NCI-H2171 treated with DMSO at 0.1 percent for 48 hours (cell line): ENCODE results near the gene PTRHD1.
A peak's percentile ranks its signal among the peaks of the same experiment; 100 is the strongest.
"Not testable (repeated sequence)": the region's sequence is repeated elsewhere in the genome, so short reads cannot be mapped to it uniquely, and the experiment has no call there.

Source experiments
- DNase-seq: peaks from one replicate; lab custom pipeline; 2025; lab: John Stamatoyannopoulos, UW

The PTRHD1 gene

GRCh38 chr2:24809316-24810007 lies 16.3 kb upstream of the PTRHD1 start:
- DNase-seq: no peak

GRCh38 chr2:24806661-24807036 lies 13.5 kb upstream of the PTRHD1 start:
- DNase-seq: no peak

- DNase-seq: not testable (repeated sequence)
Measured at GRCh38 chr2:24805811-24806660, 12.8 kb upstream of the PTRHD1 start.

DNA sequence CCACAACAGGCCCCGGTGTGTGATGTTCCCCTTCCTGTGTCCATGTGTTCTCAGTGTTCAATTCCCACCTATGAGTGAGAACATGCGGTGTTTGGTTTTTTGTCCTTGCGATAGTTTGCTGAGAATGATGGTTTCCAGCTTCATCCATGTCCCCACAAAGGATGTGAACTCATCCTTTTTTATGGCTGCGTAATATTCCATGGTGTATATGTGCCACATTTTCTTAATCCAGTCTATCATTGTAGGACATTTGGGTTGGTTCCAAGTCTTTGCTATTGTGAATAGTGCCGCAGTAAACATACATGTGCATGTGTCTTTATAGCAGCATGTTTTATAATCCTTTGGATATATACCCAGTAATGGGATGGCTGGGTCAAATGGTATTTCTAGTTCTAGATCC lies 7.3 kb upstream of the PTRHD1 start:
- not testable (repeated sequence) for DNase-seq

- DNase-seq: no peak
Measured at GRCh38 chr2:24797644-24798043, 4.5 kb upstream of the PTRHD1 start.

GRCh38 chr2:24793761-24794435 lies 707 bp upstream of the PTRHD1 start:
- peak; percentile 72 for DNase-seq

GRCh38 chr2:24792542-24792873 lies 683 bp downstream of the PTRHD1 start:
- no peak for DNase-seq

GRCh38 chr2:24791452-24791851 lies 1.7 kb downstream of the PTRHD1 start:
- no peak for DNase-seq

DNA sequence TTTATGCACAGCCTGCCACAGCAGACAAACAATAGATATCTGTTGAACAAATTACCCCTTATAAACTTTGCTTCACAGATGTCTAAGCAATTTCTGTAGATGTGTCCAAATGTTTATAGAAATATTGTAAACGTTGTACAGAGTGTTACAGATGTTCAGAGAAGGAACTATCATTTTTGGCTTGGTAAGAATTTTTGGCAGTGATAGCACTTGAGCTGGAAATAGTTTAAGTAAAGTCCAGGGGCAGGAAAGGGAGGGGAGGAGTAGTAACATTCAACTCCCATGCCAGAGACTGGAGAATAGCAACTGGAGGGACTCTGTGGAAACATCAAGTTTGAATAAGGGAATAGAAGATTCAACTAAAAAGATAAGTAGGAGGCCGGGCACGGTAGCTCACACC lies 4.4 kb downstream of the PTRHD1 start:
- DNase-seq: no peak

DNA sequence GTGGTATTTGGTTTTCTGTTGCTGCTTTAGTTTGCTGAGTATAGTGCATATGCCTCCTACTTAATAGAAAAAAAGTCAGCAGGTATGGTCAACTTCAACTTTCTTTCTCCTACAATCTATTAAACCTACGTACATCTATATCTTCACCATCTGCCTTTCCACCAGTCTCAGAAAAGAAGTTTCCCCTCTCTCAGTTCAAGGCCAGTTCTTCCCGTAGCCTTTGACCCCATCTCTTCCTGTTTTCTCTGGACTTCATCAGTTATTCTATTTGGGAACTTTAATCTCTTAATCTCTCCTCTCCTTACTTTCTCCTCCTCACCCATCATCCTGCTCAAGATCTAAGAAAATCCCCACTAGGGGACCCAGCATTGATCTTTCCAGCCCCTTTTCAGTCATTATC lies 5.7 kb downstream of the PTRHD1 start:
- no peak for DNase-seq

DNA sequence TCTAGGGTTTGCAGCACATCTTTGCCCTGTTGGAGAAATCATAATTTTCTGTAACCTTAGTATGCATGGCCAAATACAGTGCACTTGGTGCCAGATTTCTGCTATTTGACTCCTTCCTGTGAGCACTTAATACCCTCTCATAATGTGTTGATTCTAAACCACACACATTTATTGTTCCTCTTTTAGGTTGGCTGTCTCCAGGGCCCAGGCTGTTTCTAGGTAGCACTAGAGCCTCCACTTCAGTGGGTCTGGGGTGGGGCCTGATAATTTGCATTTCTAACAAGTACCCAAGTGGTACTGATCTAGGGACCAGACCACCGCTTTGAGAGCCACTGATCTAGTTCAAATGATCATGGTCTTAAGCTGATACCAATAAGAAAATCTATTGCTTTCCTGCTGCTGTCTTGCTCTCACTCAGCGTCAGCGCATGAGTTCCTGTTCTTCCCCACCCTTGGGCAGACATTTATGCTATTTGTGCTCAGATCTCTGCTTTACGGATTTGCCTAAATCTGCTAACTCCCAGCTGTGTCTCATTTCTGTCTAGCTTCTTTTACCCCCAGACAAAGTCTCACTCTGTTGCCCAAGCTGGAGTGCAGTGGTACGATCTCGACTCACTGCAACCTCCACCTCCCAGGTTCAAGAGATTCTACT lies 7.4 kb downstream of the PTRHD1 start:
- peak; percentile 43 for DNase-seq

- no peak for DNase-seq
Measured at GRCh38 chr2:24783641-24784040, 9.6 kb downstream of the PTRHD1 start.

- DNase-seq: no peak
Measured at GRCh38 chr2:24779116-24779515, 14.1 kb downstream of the PTRHD1 start.

- DNase-seq: no peak
Measured at GRCh38 chr2:24774373-24774772, 18.8 kb downstream of the PTRHD1 start.

- DNase-seq: no peak
Measured at GRCh38 chr2:24771764-24772586, 21.2 kb downstream of the PTRHD1 start.

- no peak for DNase-seq
Measured at GRCh38 chr2:24771061-24771460, 22.1 kb downstream of the PTRHD1 start.

GRCh38 chr2:24768601-24769000 lies 24.6 kb downstream of the PTRHD1 start:
- DNase-seq: no peak

DNA sequence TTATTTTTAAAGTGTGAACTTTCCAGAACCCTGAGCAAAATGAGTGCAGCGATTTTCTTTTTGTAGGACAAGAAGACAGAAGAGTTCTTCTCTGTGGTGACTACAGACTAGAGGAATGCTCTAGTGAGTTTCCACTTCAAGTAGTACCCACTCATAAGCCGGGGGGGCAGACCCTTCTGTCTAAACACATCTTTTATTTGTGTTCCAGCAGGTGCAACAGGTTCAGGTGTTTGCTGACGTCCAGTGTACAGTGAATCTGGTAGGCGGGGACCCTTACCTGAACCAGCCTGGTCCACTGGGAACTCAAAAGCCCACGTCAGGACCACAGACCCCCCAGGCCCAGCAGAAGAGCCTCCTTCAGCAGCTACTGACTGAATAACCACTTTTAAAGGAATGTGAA lies 25.2 kb downstream of the PTRHD1 start:
- no peak for DNase-seq

DNA sequence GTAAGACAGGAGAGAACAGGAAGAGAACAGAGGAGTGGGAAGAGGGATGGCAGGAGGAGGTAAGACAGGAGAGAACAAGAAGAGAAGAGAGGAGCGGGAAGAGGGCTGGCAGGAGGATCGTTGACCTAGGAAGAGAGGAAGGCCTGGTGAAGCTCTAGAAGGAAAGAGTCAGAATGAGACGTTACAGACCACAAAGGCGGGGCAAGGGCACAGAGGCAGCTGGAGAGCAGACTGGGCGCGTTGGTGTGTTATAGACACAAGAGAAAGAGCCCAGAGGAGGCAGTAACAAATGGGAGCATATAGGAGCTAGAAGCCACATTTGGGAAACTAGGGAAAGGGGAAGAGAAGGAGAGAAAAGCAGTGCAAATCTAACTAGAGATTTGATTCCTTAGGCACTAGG lies 26.6 kb downstream of the PTRHD1 start:
- no peak for DNase-seq

- no peak for DNase-seq
Measured at GRCh38 chr2:24763843-24764242, 29.3 kb downstream of the PTRHD1 start.

GRCh38 chr2:24762518-24762917 lies 30.7 kb downstream of the PTRHD1 start:
- peak; percentile 20 for DNase-seq

DNA sequence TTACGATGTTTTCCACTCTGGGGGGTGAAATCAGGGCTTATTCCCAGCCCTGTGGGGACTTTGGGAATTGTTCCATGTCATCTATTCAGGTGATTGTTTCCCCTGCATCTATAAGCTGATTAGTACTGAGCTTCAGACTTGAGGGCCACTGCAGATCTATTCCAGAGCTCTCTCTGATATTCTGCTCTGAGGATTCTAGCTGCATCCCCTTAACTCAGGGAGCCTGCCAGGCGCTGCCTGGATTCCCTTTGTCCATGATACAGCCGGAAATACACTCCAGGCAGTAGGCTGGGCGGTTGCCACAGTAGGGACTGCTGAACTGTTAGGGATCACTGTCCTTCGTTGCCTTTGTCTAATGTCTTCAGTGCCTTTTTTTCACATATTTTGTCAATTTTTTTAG lies 31.3 kb downstream of the PTRHD1 start:
- no peak for DNase-seq
